ENCODE results near the gene TRIM65.
"Not testable (repeated sequence)": the region's sequence is repeated elsewhere in the genome, so short reads cannot be mapped to it uniquely, and the experiment has no call there.

The TRIM65 gene

GRCh38 chr17:75892556-75893224 is 4.1 kb downstream of the TRIM65 start:
- Histone ChIP-seq H3K4me2 (ENCODE audit: low read length) (no peak overlapping the region), H3K4me1 (ENCODE audit: control insufficient read depth, insufficient read depth, low read length) (peaks cover 21% of the 10 kb centered on the region), H3K4me3 (ENCODE audit: low read length) (no peak overlapping the region), H3K36me3 (ENCODE audit: insufficient read depth, low read length) (peaks cover 21% of the 10 kb centered on the region), H3K9ac (ENCODE audit: low read depth, low read length) (no peak overlapping the region), H3K9me3 (replicated peaks; ENCODE audit: low read length) (no peaks in the 10 kb centered on the region), H3K27me3 (ENCODE audit: control insufficient read depth, insufficient read depth, low read length) (no peaks in the 10 kb centered on the region)

- no peak overlapping the region for H3K4me3 ChIP-seq (ENCODE audit: low read length)
- no peak overlapping the region for H3K4me2 ChIP-seq (ENCODE audit: low read length)
- no peaks in the 10 kb centered on the region for H3K9me3 ChIP-seq (replicated peaks; ENCODE audit: low read length)
- H3K9ac ChIP-seq (ENCODE audit: low read depth, low read length), result no peak overlapping the region
- H3K27me3 ChIP-seq (ENCODE audit: control insufficient read depth, insufficient read depth, low read length), result no peaks in the 10 kb centered on the region
- H3K36me3 ChIP-seq (ENCODE audit: insufficient read depth, low read length), result peaks cover 16% of the 10 kb centered on the region
- H3K4me1 ChIP-seq (ENCODE audit: control insufficient read depth, insufficient read depth, low read length), result peaks cover 16% of the 10 kb centered on the region
Measured at GRCh38 chr17:75891605-75892555, 4.9 kb downstream of the TRIM65 start.

- Histone ChIP-seq H3K4me1 (ENCODE audit: control insufficient read depth, insufficient read depth, low read length) (peaks cover 16% of the 10 kb centered on the region), H3K4me2 (ENCODE audit: low read length) (no peak overlapping the region), H3K27me3 (ENCODE audit: control insufficient read depth, insufficient read depth, low read length) (no peaks in the 10 kb centered on the region), H3K9me3 (replicated peaks; ENCODE audit: low read length) (no peaks in the 10 kb centered on the region), H3K4me3 (ENCODE audit: low read length) (no peak overlapping the region), H3K36me3 (ENCODE audit: insufficient read depth, low read length) (peaks cover 16% of the 10 kb centered on the region), H3K9ac (ENCODE audit: low read depth, low read length) (no peak overlapping the region)
Measured at GRCh38 chr17:75891022-75891604, 5.6 kb downstream of the TRIM65 start.

GRCh38 chr17:75889454-75889853 is 7.3 kb downstream of the TRIM65 start:
- Histone ChIP-seq H3K9ac (ENCODE audit: low read depth, low read length) (no peak overlapping the region), H3K9me3 (replicated peaks; ENCODE audit: low read length) (no peaks in the 10 kb centered on the region), H3K36me3 (ENCODE audit: insufficient read depth, low read length) (peaks cover 16% of the 10 kb centered on the region), H3K27me3 (ENCODE audit: control insufficient read depth, insufficient read depth, low read length) (no peaks in the 10 kb centered on the region), H3K4me3 (ENCODE audit: low read length) (no peak overlapping the region), H3K4me1 (ENCODE audit: control insufficient read depth, insufficient read depth, low read length) (peaks cover 3% of the 10 kb centered on the region), H3K4me2 (ENCODE audit: low read length) (no peak overlapping the region)

- Histone ChIP-seq H3K4me2 (ENCODE audit: low read length) (no peak overlapping the region), H3K4me1 (ENCODE audit: control insufficient read depth, insufficient read depth, low read length) (no peaks in the 10 kb centered on the region), H3K9ac (ENCODE audit: low read depth, low read length) (no peak overlapping the region), H3K36me3 (ENCODE audit: insufficient read depth, low read length) (peaks cover 16% of the 10 kb centered on the region), H3K9me3 (replicated peaks; ENCODE audit: low read length) (no peaks in the 10 kb centered on the region), H3K27me3 (ENCODE audit: control insufficient read depth, insufficient read depth, low read length) (no peaks in the 10 kb centered on the region), H3K4me3 (ENCODE audit: low read length) (no peak overlapping the region)
Measured at GRCh38 chr17:75888484-75888883, 8.3 kb downstream of the TRIM65 start.

- H3K36me3 ChIP-seq (ENCODE audit: insufficient read depth, low read length); H3K4me3 ChIP-seq (ENCODE audit: low read length); H3K27me3 ChIP-seq (ENCODE audit: control insufficient read depth, insufficient read depth, low read length); H3K4me2 ChIP-seq (ENCODE audit: low read length); H3K4me1 ChIP-seq (ENCODE audit: control insufficient read depth, insufficient read depth, low read length); H3K9ac ChIP-seq (ENCODE audit: low read depth, low read length); H3K9me3 ChIP-seq (replicated peaks; ENCODE audit: low read length): not testable (repeated sequence)
Measured at GRCh38 chr17:75885860-75886259, 10.9 kb downstream of the TRIM65 start.

- no peaks in the 10 kb centered on the region for H3K4me1 ChIP-seq (ENCODE audit: control insufficient read depth, insufficient read depth, low read length)
- no peaks in the 10 kb centered on the region for H3K27me3 ChIP-seq (ENCODE audit: control insufficient read depth, insufficient read depth, low read length)
- H3K4me2 ChIP-seq (ENCODE audit: low read length), result no peak overlapping the region
- H3K36me3 ChIP-seq (ENCODE audit: insufficient read depth, low read length), result peaks cover 3% of the 10 kb centered on the region
- no peaks in the 10 kb centered on the region for H3K9me3 ChIP-seq (replicated peaks; ENCODE audit: low read length)
- H3K9ac ChIP-seq (ENCODE audit: low read depth, low read length), result no peak overlapping the region
- no peak overlapping the region for H3K4me3 ChIP-seq (ENCODE audit: low read length)
Measured at GRCh38 chr17:75885431-75885830, 11.3 kb downstream of the TRIM65 start.

- Histone ChIP-seq H3K4me3 (ENCODE audit: low read length) (no peak overlapping the region), H3K27me3 (ENCODE audit: control insufficient read depth, insufficient read depth, low read length) (peaks cover 2% of the 10 kb centered on the region), H3K9ac (ENCODE audit: low read depth, low read length) (no peak overlapping the region), H3K4me2 (ENCODE audit: low read length) (no peak overlapping the region), H3K4me1 (ENCODE audit: control insufficient read depth, insufficient read depth, low read length) (peaks cover 18% of the 10 kb centered on the region), H3K9me3 (replicated peaks; ENCODE audit: low read length) (no peaks in the 10 kb centered on the region), H3K36me3 (ENCODE audit: insufficient read depth, low read length) (no peaks in the 10 kb centered on the region)
Measured at GRCh38 chr17:75881678-75882454, 14.9 kb downstream of the TRIM65 start.

GRCh38 chr17:75880266-75880665 is 16.5 kb downstream of the TRIM65 start:
- Histone ChIP-seq H3K36me3 (ENCODE audit: insufficient read depth, low read length) (no peaks in the 10 kb centered on the region), H3K4me1 (ENCODE audit: control insufficient read depth, insufficient read depth, low read length) (peaks cover 34% of the 10 kb centered on the region), H3K27me3 (ENCODE audit: control insufficient read depth, insufficient read depth, low read length) (peaks cover 2% of the 10 kb centered on the region), H3K9me3 (replicated peaks; ENCODE audit: low read length) (no peaks in the 10 kb centered on the region), H3K4me2 (ENCODE audit: low read length) (no peak overlapping the region), H3K4me3 (ENCODE audit: low read length) (no peak overlapping the region), H3K9ac (ENCODE audit: low read depth, low read length) (no peak overlapping the region)

GRCh38 chr17:75878174-75878998 is 18.4 kb downstream of the TRIM65 start, which contains the start of gene TRIM47:
Gene TRIM47 (minus strand): TSS chr17:75878581. CDS start chr17:75878548, 33 bp downstream.
- Histone ChIP-seq H3K9me3 (replicated peaks; ENCODE audit: low read length) (no peaks in the 10 kb centered on the region), H3K4me1 (ENCODE audit: control insufficient read depth, insufficient read depth, low read length) (peaks cover 41% of the 10 kb centered on the region), H3K9ac (ENCODE audit: low read depth, low read length) (peak within 1 kb of the TSS; percentile 77), H3K4me3 (ENCODE audit: low read length) (peak within 1 kb of the TSS; percentile 68), H3K36me3 (ENCODE audit: insufficient read depth, low read length) (no peaks in the 10 kb centered on the region), H3K4me2 (ENCODE audit: low read length) (peak within 1 kb of the TSS; percentile 84), H3K27me3 (ENCODE audit: control insufficient read depth, insufficient read depth, low read length) (peaks cover 2% of the 10 kb centered on the region)
